H1 (cell line): ENCODE data around the gene AGPAT2. TPM values are rescaled to one million over a fixed set of nuclear protein-coding genes. Genes with fewer than 3 reads are reported as not detected.

Source experiments
- CTCF ChIA-PET: fragments of 300-600 bp; sonication (Branson Sonifier 250); formaldehyde crosslinking; loops from one replicate; lab custom pipeline; 2021; ENCODE audit not compliant: partially characterized antibody; lab: Charles Lee
- POLR2A ChIA-PET: fragments of 300-600 bp; sonication (Branson Sonifier 250); formaldehyde crosslinking; loops from one replicate; lab custom pipeline; 2021; ENCODE audit warnings: inconsistent platforms; ENCODE audit not compliant: partially characterized antibody; lab: Charles Lee
- DNase-seq, 2 experiments: peaks; one replicate each; pipeline versions ENCODE4 v3.0.0 to v3.0.0-alpha.2; 2010 to 2022; ENCODE audit warnings: low spot score in 2 of 2, low read depth in 1 of 2, mixed read lengths in 1 of 2
- FAIRE-seq: peaks from 2 replicates; lab custom pipeline; 2011; peaks lifted over from hg19 to GRCh38; lab: Jason Lieb, UNC
- H2AFZ ChIP-seq: 2 replicates; pipeline ENCODE4 v1.8.1; 2012; ENCODE audit warnings: low read length, inconsistent platforms
- H2AK5ac ChIP-seq: 2 replicates; pipeline ENCODE4 v1.6.1; 2013; ENCODE audit warnings: low read depth, low read length
- H2BK120ac ChIP-seq: replicated peaks from 2 replicates; pipeline ENCODE3; 2013; ENCODE audit warnings: low read depth, low read length, inconsistent platforms
- H2BK12ac ChIP-seq: 2 replicates; pipeline ENCODE4 v1.6.1; 2013; ENCODE audit warnings: low read depth, low read length
- H2BK15ac ChIP-seq: 2 replicates; pipeline ENCODE4 v1.6.1; 2013; ENCODE audit warnings: low read length
- H2BK20ac ChIP-seq: 2 replicates; pipeline ENCODE4 v1.6.1; 2013; ENCODE audit warnings: low read length
- H2BK5ac ChIP-seq: 2 replicates; pipeline ENCODE4 v1.6.1; 2013; ENCODE audit warnings: low read depth, low read length
- H3K14ac ChIP-seq: 2 replicates; pipeline ENCODE4 v1.6.1; 2013; ENCODE audit warnings: inconsistent platforms; ENCODE audit not compliant: insufficient read length
- H3K18ac ChIP-seq: 2 replicates; pipeline ENCODE4 v1.6.1; 2013; ENCODE audit warnings: low read length; ENCODE audit errors: extremely low read depth
- H3K23ac ChIP-seq: 2 replicates; pipeline ENCODE4 v1.6.1; 2013; ENCODE audit warnings: inconsistent platforms; ENCODE audit not compliant: insufficient read length
- H3K23me2 ChIP-seq: 2 replicates; pipeline ENCODE4 v1.6.1; 2013; ENCODE audit warnings: low read depth, low read length
- H3K27ac ChIP-seq: 2 replicates; pipeline ENCODE4 v1.6.1; 2011; ENCODE audit warnings: low read depth, low read length, inconsistent platforms
- H3K27me3 ChIP-seq, 4 experiments: replicated peaks in 1 of 4; 1 replicate in 1 of 4; 2 replicates in 3 of 4; pipeline versions ENCODE4 v1.6.1 to v1.8.1; 2011 to 2013; ENCODE audit warnings: low read length in 3 of 4, mild to moderate bottlenecking in 3 of 4, inconsistent platforms in 2 of 4, mixed read lengths in 2 of 4, moderate library complexity in 1 of 4; ENCODE audit not compliant: control insufficient read depth in 3 of 4, insufficient read depth in 3 of 4; ENCODE audit errors: extremely low read depth in 1 of 4
- H3K36me3 ChIP-seq, 4 experiments: 2 replicates each; pipeline versions ENCODE4 v1.6.1 to v1.8.1; 2011 to 2013; ENCODE audit warnings: mild to moderate bottlenecking in 4 of 4, low read length in 3 of 4, moderate library complexity in 2 of 4, control low read depth in 1 of 4, inconsistent platforms in 1 of 4; ENCODE audit not compliant: insufficient read depth in 4 of 4, control insufficient read depth in 2 of 4
- H3K4ac ChIP-seq: replicated peaks from 2 replicates; pipeline ENCODE3; 2013; ENCODE audit warnings: low read length, low read depth, mixed read lengths, inconsistent platforms; ENCODE audit not compliant: insufficient read length
- H3K4me1 ChIP-seq, 4 experiments: replicated peaks in 1 of 4; 1 replicate in 1 of 4; 2 replicates in 3 of 4; pipeline versions ENCODE4 v1.6.1 to v1.8.1; 2011 to 2013; ENCODE audit warnings: low read length in 3 of 4, inconsistent platforms in 2 of 4, mixed read lengths in 1 of 4; ENCODE audit not compliant: insufficient read depth in 4 of 4, control insufficient read depth in 3 of 4
- H3K4me2 ChIP-seq, 2 experiments: 2 replicates each; pipeline versions ENCODE4 v1.6.1 to v1.8.1; 2011 to 2013; ENCODE audit warnings: low read depth in 2 of 2, low read length in 2 of 2, control low read depth in 1 of 2, inconsistent platforms in 1 of 2, mild to moderate bottlenecking in 1 of 2; ENCODE audit not compliant: insufficient read depth in 1 of 2
- H3K4me3 ChIP-seq, 4 experiments: fragments of 200-600, 300-600 bp in 1 of 4; sonication (generic), shearing (Covaris generic), sonication (Bioruptor Twin) in 1 of 4; 2 replicates each; pipeline versions ENCODE4 v1.5.1 to v1.8.1; 2011 to 2016; ENCODE audit warnings: low read length in 4 of 4, low read depth in 3 of 4, control low read depth in 2 of 4, inconsistent platforms in 2 of 4, mild to moderate bottlenecking in 2 of 4, mixed read lengths in 1 of 4, moderate library complexity in 1 of 4; ENCODE audit not compliant: insufficient read depth in 2 of 4; ENCODE audit errors: extremely low read depth in 1 of 4
- H3K56ac ChIP-seq: replicated peaks from 2 replicates; pipeline ENCODE3; 2013; ENCODE audit warnings: low read depth, mild to moderate bottlenecking, mixed read lengths, low read length, inconsistent platforms; ENCODE audit not compliant: insufficient read length
- H3K79me1 ChIP-seq: 2 replicates; pipeline ENCODE4 v1.6.1; 2013; ENCODE audit warnings: low read depth, low read length, control low read depth
- H3K79me2 ChIP-seq, 2 experiments: 2 replicates each; pipeline versions ENCODE4 v1.6.1 to v1.8.1; 2012 to 2013; ENCODE audit warnings: low read length in 2 of 2, mild to moderate bottlenecking in 2 of 2, inconsistent platforms in 1 of 2; ENCODE audit not compliant: insufficient read depth in 2 of 2, control insufficient read depth in 1 of 2
- H3K9ac ChIP-seq, 4 experiments: replicated peaks in 1 of 4; 1 replicate in 1 of 4; 2 replicates in 3 of 4; pipeline versions ENCODE4 v1.6.1 to v1.8.1; 2011 to 2013; ENCODE audit warnings: low read depth in 3 of 4, low read length in 3 of 4, control low read depth in 2 of 4, mild to moderate bottlenecking in 2 of 4, moderate library complexity in 2 of 4, inconsistent platforms in 1 of 4; ENCODE audit errors: extremely low read depth in 1 of 4
- H3K9me3 ChIP-seq, 2 experiments: 2 replicates each; pipeline versions ENCODE4 v1.6.1 to v1.8.1; 2012 to 2013; ENCODE audit warnings: mild to moderate bottlenecking in 2 of 2, moderate library complexity in 2 of 2, control low read depth in 1 of 2, inconsistent platforms in 1 of 2, low read depth in 1 of 2, low read length in 1 of 2, mixed read lengths in 1 of 2; ENCODE audit not compliant: insufficient read depth in 2 of 2
- H4K20me1 ChIP-seq, 2 experiments: replicated peaks in 1 of 2; 2 replicates each; pipeline versions ENCODE3 to v1.8.1; 2011 to 2013; ENCODE audit warnings: inconsistent platforms in 2 of 2, low read length in 2 of 2, mild to moderate bottlenecking in 1 of 2; ENCODE audit not compliant: insufficient read depth in 2 of 2, control insufficient read depth in 1 of 2
- H4K5ac ChIP-seq: 2 replicates; pipeline ENCODE4 v1.6.1; 2013; ENCODE audit warnings: low read length, low read depth, mixed read lengths, inconsistent platforms; ENCODE audit not compliant: insufficient read length
- H4K8ac ChIP-seq: 2 replicates; pipeline ENCODE4 v1.8.0; 2013; ENCODE audit warnings: mild to moderate bottlenecking, moderate library complexity, low read length, inconsistent platforms; ENCODE audit not compliant: insufficient read depth; ENCODE audit errors: extremely low read depth
- H4K91ac ChIP-seq: replicated peaks from 2 replicates; pipeline ENCODE3; 2013; ENCODE audit warnings: low read length, mixed read lengths, inconsistent platforms; ENCODE audit not compliant: insufficient read length
- CHD1 ChIP-seq: IDR thresholded peaks from 2 replicates; pipeline ENCODE4 v1.6.1; 2012; ENCODE audit warnings: low read depth, low read length, improper control_type of control experiment
- CTCF ChIP-seq, 3 experiments: IDR thresholded peaks; 1 replicate in 2 of 3; 2 replicates in 1 of 3; pipeline versions ENCODE4 v1.5.1 to v1.6.1; 2011; ENCODE audit warnings: low read length in 3 of 3, mild to moderate bottlenecking in 3 of 3, inconsistent platforms in 2 of 3, low read depth in 1 of 3, moderate library complexity in 1 of 3; ENCODE audit not compliant: insufficient read depth in 1 of 3; ENCODE audit errors: control extremely low read depth in 1 of 3
- E2F6 ChIP-seq: IDR thresholded peaks from 2 replicates; pipeline ENCODE4 v1.6.1; 2012; ENCODE audit warnings: inconsistent platforms
- MAFK ChIP-seq: IDR thresholded peaks from 2 replicates; pipeline ENCODE4 v1.6.1; 2012; ENCODE audit warnings: low read depth, mild to moderate bottlenecking, improper control_type of control experiment, low read length
- MAX ChIP-seq: IDR thresholded peaks from 2 replicates; pipeline ENCODE4 v1.6.1; 2012; ENCODE audit warnings: inconsistent platforms
- SIN3A ChIP-seq, 2 experiments: IDR thresholded peaks in 1 of 2; conservative IDR thresholded peaks in 1 of 2; 2 replicates each; pipeline ENCODE4 v1.6.1; 2011 to 2012; ENCODE audit warnings: low read length in 2 of 2, improper control_type of control experiment in 1 of 2, low read depth in 1 of 2, mild to moderate bottlenecking in 1 of 2
- USF2 ChIP-seq: IDR thresholded peaks from 2 replicates; pipeline ENCODE4 v1.6.1; 2011; ENCODE audit warnings: low read length, improper control_type of control experiment
- WGBS, 2 experiments: shearing (Covaris generic) in 1 of 2; methylation state at CpG; one replicate each; pipeline versions ENCODE4 v1.1.6 to v1.1.7; 2013 to 2015; ENCODE audit warnings: low lambda C conversion rate in 2 of 2, mixed read lengths in 2 of 2, inconsistent platforms in 1 of 2, low coverage in 1 of 2, missing lambda C conversion rate in 1 of 2; ENCODE audit not compliant: insufficient replicate concordance in 2 of 2, insufficient coverage in 1 of 2, insufficient read length in 1 of 2; ENCODE audit errors: extremely low coverage in 1 of 2, missing lambda C conversion rate in 1 of 2; 5-methylcytosine and 5-hydroxymethylcytosine counted together
- polyA plus RNA-seq, 7 experiments: library from polyadenylated mRNA; depleted of rRNA in 3 of 7; stranded (reverse) in 5 of 7; unstranded in 2 of 7; fragments of >200 nt in 5 of 7; fragments of 200-250 nt in 2 of 7; gene quantifications; 1 replicate in 5 of 7; 2 replicates in 1 of 7; 4 replicates in 1 of 7; pipeline versions ENCODE4 v1.2.1 to v1.2.3, GENCODE V29; 2011 to 2013; ENCODE audit warnings: missing spikeins in 2 of 7, mixed read lengths in 2 of 7
- total RNA-seq: library from RNA; stranded (reverse); fragmentation: NEBNext Ultra II Directional; extraction: Animal tissue kit (Norgen Biotek cat#: 25700); gene quantifications from 2 replicates; pipeline ENCODE4 v1.2.1, GENCODE V29; 2021

Gene AGPAT2
- total and polyA plus RNA-seq, 2 of the 8 experiments (the other 6 are each of a cell fraction or from before 2014, with no cell fraction given), result 31.6 to 37.6 TPM

- ChIA-PET CTCF (interaction anchor here (0.6 to 3.6 kb wide), 22 partner anchors 8 to 333 kb away, joined by 3 to 21 read pairs (median 4); no protein-coding TSS in a partner anchor), POLR2A (interaction anchor here (0.7 to 1.0 kb wide), 3 partner anchors 17 to 22 kb away, joined by 3 read pairs; no protein-coding TSS in a partner anchor)
- Histone ChIP-seq H2BK12ac (no peak overlapping the region), H3K56ac (no peak overlapping the region), H3K23ac (no peak overlapping the region), H3K4me3 (no peak overlapping the region), H3K27ac (no peak overlapping the region), H4K20me1 (no peaks in the 10 kb centered on the region), H3K9ac (no peak overlapping the region), H3K23me2 (no peaks in the 10 kb centered on the region), H3K4me1 (peaks cover 0 to 16% (median 12%) of the 10 kb centered on the region in 4 experiments; a peak in 4 of 7 replicates), H2AFZ (no peak overlapping the region), H2AK5ac (no peak overlapping the region), H4K5ac (no peak overlapping the region), H3K18ac (no peak overlapping the region), H3K79me1 (no peaks in the 10 kb centered on the region), H2BK15ac (0 out of 2 replicates have a peak overlapping the region, but pooled peaks have one; percentile 6), H3K27me3 (no peaks in the 10 kb centered on the region), H3K14ac (no peak overlapping the region), H4K91ac (no peak overlapping the region), H3K4ac (no peak overlapping the region), H3K9me3 (no peaks in the 10 kb centered on the region), H2BK120ac (no peak overlapping the region), H3K4me2 (no peak overlapping the region), H3K36me3 (no peaks in the 10 kb centered on the region), H3K79me2 (no peaks in the 10 kb centered on the region), H2BK5ac (no peak overlapping the region), H4K8ac (no peak overlapping the region), H2BK20ac (no peak overlapping the region)
- DNase-seq, result peak in 1 of 2 experiments; percentile 45
- 81% methylated on average over 15 of the region's 15 CpGs; no CpG with 5 or more reads in 1 of the 2 experiments for WGBS, 2 experiments
- no peak for FAIRE-seq
- TF ChIP-seq MAFK, result no peak
- no peak for TF ChIP-seq CTCF (IDR thresholded peaks at IDR 0.05; ENCODE audit: control extremely low read depth in 1 of 3, insufficient read depth in 1 of 3, low read depth in 1 of 3, low read length in 3 of 3)
- no peak for TF ChIP-seq CHD1
- no peak for TF ChIP-seq SIN3A (conservative IDR thresholded peaks at IDR 0.05 in 1 of 2, IDR thresholded peaks at IDR 0.05 in 1 of 2; ENCODE audit: low read depth in 1 of 2, low read length in 2 of 2)
- no peak for TF ChIP-seq MAX
- TF ChIP-seq USF2, result no peak
- TF ChIP-seq E2F6, result no peak
These were observed 6.4 kb upstream of the AGPAT2 start for GRCh38 chr9:136693490-136694162.
